T-helper 1 cell treated with Interleukin-12 subunit alpha and Interleukin-12 subunit beta and Interleukin-4 antibody, amounts not matched to agents 30 ng/mL and 1 ng/mL, for 36 hours (primary cell): ENCODE results near the gene SARDH. TPM values are rescaled to one million over a fixed set of nuclear protein-coding genes. Genes with fewer than 3 reads are reported as not detected.

Source experiments
- intact Hi-C: fragments of 100-400 bp; cut with micrococcal nuclease; formaldehyde crosslinking; loops from one replicate; pipeline ENCODE4 v1.15.1; 2024
- total RNA-seq: library from RNA; stranded (reverse); gene quantifications from 2 replicates; pipeline ENCODE4 v1.2.3, GENCODE V29; 2022

SARDH gene
- total RNA-seq, 1 donor from 2014 or later, result 0.71 TPM

DNA sequence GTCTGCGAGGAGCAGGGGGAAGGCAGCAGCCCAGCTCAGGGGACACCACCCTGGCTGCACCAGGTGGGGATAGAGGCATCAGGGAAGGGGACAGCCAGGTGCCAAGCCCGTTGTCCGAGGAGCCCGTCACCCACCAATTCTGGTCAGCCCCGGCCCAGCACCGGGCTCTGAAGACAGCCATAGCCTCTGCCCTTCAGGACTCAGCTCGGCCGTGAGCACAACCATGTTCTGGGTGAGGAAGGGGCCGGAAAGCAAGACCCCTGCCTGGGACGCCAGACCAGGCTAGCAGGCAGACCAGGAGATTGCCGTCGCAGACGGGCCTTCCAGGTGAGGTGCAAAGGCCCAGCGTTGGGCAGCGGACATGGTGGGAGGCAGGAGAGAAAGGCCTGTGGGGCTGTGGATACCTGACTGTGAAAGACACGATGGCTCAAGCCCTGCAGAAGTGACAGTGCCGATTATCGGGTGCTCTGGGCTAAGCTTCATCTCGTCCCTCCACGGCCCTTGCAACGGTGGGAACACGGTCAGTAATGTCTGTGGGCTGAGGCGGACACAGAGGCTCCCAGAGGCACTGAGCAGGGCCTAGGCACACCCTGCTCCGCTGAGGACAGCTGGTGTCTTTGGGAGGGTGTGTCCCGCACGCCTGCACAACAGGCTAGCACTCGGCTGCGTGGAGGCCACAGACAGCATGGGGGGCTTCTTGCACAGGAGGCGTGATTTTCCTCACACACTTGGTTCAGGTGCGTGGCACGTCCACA is 65.5 kb downstream of the SARDH start:
- intact Hi-C loops, result no loop called here

GRCh38 chr9:133671371-133671770 is 66.8 kb downstream of the SARDH start:
- intact Hi-C loops, result no loop called here

GRCh38 chr9:133670466-133670865 is 67.7 kb downstream of the SARDH start:
- intact Hi-C loops, result no loop called here

GRCh38 chr9:133669182-133669801 is 68.9 kb downstream of the SARDH start:
- intact Hi-C loops, result no loop called here

DNA sequence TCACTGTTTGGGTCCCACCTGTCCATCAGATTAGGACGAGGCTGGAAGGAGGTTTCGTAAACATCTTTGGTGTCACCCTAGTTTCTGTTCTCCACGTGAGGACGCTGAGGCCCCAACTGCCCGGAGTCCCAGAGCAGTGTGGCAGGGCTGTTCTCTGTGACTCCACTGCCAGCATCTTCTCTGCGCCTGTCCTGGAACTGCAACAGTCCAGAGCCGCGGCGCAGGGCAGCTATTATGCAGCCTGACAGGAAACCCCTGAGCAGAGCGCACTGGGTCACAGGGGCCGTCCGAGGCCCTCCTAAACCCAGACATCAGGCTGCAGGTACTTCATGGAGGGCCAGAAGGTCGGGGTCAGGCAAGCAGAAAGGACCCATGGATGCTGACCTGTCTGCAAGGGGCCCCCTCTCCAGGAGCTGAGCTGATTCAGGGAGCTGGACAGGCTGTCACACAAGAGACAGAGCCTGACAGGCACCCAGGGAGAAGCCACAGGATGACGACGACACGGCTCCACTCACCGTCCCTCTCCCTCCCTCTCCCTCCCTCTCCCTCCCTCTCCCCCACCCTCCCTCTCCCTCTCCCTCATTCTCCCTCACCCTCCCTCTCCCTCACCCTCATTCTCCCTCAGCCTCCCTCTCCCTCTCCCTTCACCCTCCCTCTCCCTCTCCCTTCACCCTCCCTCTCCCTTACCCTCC is 70.2 kb downstream of the SARDH start:
- intact Hi-C loops, result no loop called here

- intact Hi-C loops, result no loop called here
Measured at GRCh38 chr9:133666845-133667244, 71.3 kb downstream of the SARDH start.

DNA sequence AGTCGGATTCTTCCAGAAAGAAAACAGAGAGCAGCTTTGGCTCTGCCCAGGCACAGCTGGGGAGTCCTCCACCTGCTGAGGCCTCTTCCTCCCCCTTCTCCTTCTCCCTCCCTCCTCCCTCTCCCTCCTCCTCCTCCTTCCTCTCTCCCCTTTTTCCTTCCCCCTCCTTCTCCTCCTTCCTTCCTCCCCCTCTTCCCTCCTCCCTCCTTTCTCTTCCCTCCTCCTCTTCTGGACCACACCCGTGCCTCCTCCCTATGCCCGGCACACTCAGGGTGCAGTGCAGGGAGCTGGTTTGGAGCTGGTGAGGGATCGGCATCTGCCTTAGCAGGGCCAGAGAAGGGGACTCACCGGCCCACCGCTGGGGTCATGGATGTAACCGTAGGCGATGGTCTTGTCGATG is 71.8 kb downstream of the SARDH start:
- intact Hi-C loops, result no loop called here

- intact Hi-C loops, result no loop called here
Measured at GRCh38 chr9:133665535-133665934, 72.6 kb downstream of the SARDH start.

- intact Hi-C loops, result no loop called here
Measured at GRCh38 chr9:133665096-133665495, 73.1 kb downstream of the SARDH start.

DNA sequence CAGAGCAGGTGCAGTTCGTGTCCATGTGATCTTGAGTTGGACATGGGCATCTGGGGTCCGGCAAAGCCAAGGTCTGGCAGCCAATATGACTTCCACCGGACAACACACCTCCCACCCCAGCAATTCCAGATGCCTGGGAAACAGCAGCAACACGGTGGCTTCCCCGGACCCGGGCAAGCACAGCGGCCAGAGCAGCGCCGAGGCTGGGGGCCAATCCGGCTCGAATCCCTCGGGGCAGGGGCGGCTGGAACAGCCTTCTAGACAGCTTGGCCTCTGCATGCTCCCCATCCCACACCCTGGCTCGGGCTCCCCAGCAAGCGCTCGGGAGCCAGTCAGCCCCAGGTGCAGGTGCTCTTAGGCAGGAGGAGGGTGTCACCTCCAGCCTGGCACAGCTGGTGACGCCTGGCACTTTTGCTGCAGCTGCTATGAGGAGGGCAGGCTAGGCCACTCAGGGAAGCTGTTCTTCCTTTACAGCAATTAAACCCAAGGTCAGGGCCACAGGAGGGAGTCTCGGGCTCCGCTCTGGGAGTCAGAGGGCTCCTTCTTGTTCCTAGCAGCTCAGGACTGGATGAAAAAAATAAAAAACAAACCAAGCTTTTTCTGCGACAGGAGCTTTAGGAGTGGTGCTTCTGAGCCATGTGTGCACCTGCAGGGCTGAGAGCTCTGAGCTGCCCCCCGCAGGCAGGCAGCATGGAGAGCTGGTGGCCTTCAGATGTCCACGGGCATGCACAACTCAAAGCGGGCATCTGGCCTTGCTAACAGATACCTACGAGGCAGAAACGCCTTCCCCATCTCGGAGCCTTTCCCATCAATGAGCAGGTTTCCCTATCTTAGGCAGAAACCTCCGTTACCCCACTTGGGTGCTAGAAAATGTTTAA is 73.7 kb downstream of the SARDH start:
- intact Hi-C loops, result no loop called here

DNA sequence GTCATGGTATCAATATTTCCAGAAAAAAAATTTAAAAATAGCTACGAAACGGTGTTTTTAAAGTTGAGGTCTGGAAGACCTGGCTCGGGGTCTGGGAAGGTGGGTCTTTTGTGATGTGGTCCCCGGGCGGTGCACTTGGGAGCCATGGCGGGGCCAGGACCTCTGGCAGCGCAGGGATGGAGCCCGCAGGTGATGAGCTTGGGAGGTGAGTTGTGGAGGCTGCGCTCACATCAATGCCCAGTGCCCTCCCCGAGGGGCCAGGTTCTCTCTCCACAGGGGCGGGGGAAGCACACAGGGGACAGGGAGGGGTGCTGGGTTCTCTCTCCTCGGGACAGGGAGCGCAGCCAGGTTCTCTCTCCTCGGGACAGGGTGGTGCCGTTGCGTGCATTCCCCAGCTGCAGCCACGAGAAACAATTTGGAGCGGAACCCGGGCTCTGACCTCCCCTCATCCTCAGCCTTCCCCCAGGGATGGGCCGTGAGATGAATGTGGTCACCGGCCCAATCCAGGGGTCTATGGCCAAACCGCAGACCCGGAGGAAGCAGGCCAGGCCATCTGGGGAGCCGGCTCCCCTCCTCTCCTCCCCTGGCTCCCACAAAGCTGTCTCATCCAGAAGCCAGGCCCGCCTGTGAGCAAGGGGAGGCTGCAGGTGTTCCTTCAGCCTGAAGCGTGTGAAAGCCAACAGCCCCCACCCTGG is 76.2 kb downstream of the SARDH start:
- intact Hi-C loops, result no loop called here

DNA sequence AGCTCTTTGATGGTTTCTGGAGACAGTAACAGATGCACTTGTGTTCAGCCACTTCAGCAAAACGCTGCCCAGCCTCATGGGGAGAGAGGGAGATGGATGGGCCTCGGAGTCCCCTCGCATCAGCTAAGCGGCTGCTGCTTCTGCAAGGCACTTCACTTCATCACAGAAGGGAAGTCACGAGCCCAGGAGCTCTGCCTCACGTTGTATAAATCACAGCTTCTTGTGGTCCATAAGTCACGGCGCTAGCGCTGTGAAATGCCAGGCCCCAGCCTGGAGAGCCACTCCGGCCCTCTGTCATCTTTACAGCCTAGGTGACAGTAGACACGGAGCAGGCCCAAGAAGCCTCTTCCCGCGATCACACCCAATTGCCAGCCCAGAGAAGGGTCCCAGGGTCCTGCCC is 78.6 kb downstream of the SARDH start:
- intact Hi-C loops, result no loop called here

- intact Hi-C loops, result no loop called here
Measured at GRCh38 chr9:133658442-133659431, 79.4 kb downstream of the SARDH start.

- intact Hi-C loops, result loop anchor here (2.0 kb wide), 1 partner anchor 70 kb away; no protein-coding TSS in a partner anchor
Measured at GRCh38 chr9:133657120-133657661, 81.0 kb downstream of the SARDH start.

GRCh38 chr9:133656211-133657119 is 81.7 kb downstream of the SARDH start:
- intact Hi-C loops, result loop anchor here (2.0 kb wide), 1 partner anchor 70 kb away; no protein-coding TSS in a partner anchor

GRCh38 chr9:133655701-133656100 is 82.5 kb downstream of the SARDH start:
- intact Hi-C loops, result loop anchor here (2.0 kb wide), 1 partner anchor 71 kb away; no protein-coding TSS in a partner anchor

DNA sequence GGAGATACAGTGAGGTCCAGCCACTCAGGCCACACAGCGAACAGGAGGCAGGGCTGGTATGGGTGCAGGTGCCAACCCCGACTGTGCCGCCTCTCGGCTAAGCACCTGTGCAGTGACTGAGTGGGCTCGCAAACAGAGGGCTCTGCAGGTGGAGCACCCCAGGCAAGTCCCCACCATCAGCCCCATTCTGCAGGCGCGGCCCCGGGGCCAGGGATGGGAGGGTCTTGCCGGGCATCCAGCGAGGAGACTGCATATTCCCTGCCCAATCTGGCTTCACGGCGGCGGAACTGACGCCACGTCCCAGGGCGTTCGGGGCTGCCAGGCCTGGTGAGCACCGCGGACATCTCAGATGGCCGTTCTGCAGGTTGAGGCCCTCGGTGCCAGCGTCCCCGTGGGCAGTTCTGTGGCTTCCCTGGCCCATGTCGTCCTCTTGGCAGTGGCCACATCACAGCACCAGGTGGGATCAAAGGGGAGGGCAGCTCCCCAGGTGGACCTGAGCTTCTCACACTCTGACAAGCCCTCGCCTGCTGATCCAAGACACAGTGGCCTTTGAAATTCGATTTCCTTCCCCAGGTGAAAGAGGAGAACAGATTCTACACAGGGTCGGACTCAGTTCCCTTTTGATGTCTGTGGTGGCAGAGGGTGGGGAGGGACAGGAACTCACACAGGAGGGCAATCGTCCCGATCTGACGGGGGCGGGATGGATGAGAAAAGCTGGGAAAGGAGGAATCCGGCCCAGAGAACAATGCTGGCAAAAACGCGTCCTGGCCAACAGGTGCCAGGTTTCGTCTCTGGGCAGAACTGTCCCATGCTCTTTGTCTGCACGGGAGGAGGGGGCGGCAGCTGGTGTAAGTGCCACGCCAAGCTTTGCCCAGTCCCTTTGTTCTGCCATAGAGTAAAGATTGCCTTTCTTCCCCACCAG is 83.2 kb downstream of the SARDH start:
- intact Hi-C loops, result no loop called here
